Activated T-cell treated with anti-CD3 and anti-CD28 coated beads for 24 hours (primary cell): ENCODE data around the gene ICA1.
"Not testable (repeated sequence)": the region's sequence is repeated elsewhere in the genome, so short reads cannot be mapped to it uniquely, and the experiment has no call there.

Experiments used
- DNase-seq: peaks from one replicate; pipeline ENCODE4 v3.0.0-alpha.2; 2020; ENCODE audit warnings: low read depth

The ICA1 gene

GRCh38 chr7:8094164-8095140 lies 167.5 kb downstream of the ICA1 start:
- DNase-seq, result no peak

DNA sequence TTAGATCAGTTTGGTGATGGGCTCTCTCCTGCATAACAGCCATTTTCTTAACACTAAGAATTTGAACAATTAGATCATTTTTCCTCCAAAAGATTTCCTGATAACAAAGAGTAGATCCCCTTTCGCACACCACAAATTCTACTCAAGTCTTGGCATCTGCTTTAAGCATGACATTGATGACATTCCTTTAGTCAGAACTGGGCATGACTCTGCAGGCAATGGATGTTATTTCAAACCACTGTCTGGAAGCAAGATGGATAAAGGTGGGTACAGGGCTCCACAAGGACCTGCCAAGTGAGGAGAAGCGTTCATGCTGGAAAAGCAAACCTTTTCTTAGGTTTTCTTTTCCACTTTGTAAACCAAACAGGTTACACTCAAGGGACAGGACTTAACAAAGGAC lies 169.8 kb downstream of the ICA1 start:
- no peak for DNase-seq

DNA sequence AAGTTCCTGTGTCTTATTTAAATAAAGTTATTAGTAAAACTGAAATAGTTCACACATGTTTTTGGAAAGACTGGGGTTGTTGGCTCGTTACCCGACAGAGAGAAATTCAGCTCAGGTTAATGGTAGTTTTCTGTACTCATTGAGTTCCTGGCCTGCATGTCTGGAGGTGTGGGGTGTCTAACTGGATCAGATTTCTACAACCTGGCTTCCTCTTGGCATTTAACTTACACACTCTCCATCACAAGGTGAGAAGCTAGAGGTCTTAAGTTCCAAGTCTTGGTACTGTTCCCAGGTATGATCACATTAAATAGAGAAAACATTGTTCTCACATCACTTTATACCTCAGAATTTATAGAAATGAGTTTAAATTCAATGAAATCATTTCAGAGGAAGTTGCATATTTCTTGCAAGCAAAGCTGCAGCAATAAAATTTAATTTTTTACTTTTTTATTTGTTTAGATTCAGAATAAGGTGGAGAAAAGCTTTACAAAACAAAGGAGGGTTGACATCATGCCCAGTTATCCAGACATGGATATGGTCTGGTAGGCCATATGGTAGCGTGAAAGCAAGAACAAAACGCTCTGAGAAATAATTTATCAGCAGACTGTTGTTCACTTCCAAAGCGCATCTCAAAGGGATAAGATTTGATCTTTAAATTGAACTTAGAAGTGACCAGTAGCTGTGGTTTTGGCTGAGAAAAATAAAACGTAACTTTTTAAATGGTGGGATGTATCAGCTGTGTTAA lies 172.8 kb downstream of the ICA1 start:
- no peak for DNase-seq

GRCh38 chr7:8086239-8086638 lies 175.7 kb downstream of the ICA1 start:
- DNase-seq, result no peak

GRCh38 chr7:8085420-8085819 lies 176.5 kb downstream of the ICA1 start:
- DNase-seq, result no peak

- no peak for DNase-seq
Observed at GRCh38 chr7:8084836-8085235, 177.1 kb downstream of the ICA1 start.

DNA sequence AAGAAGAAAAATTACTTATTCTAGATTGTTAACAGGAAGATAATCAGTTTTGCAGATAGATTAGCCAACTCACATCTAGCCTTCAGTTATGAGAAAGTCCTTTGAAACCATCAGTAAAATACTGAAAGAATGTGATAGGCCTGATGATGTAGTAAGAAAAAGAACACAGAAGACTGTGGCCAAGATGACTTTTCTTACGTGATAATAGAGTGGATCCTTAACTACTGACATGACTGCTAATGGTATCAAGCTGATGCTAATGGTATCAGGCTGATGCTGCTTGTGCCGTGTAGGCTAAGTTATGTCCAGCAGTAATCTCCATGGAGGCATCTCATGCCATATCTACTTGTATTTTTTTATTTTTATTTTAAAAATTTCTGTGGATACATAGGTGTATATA lies 179.2 kb downstream of the ICA1 start:
- no peak for DNase-seq

DNA sequence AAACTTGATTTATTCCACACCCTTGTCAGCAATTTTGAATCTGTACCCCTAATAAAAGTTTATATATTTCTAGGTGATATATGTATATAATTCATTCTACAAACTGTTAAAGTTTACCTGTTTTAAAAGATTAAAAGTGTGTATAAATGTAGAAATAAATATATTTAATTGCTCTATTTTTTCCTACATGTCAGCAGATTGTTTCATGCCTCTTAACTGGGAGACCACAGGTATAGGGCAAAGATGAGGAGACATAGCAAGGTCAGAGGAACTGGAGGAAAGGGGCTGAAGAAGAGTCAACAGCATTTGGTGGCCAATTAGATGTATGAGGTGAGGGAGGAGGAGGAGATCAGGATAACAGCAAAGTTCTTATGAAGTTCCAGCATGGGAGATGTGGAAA lies 183.5 kb downstream of the ICA1 start:
- no peak for DNase-seq

DNA sequence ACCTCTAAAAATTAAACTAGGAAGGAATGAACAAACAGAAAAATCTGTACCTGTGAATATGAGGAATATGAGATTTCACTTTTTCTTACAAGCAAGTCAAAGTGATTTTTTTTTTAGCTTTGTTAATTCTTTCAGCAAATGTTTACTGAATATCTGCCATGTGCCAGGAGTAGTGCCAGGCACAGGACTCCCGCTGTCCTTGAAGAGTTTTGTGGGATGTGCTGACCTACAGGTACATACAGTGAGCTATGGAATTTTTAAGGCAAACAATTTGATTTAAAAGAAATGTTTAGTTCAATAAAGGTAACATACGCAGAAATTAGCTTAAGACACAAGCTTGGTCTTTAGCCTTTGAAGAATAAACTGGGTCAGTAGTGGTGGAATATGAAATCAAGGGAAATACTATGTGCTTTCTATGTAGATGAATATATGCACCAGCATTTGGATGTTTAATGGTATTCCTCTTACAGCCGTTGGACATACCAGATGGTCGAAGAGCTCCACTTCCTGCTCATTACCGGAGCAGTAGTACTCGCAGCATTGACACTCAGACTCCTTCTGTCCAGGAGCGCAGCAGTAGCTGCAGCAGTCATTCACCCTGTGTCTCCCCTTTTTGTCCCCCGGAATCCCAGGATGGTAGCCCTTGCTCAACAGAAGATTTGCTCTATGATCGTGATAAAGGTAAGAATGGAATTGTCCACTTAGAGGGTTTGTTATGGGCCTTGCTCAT lies 191.4 kb downstream of the ICA1 start:
- DNase-seq, result no peak

GRCh38 chr7:8068892-8069686 lies 192.9 kb downstream of the ICA1 start:
- DNase-seq, result no peak

GRCh38 chr7:8065356-8065813 lies 196.6 kb downstream of the ICA1 start:
- no peak for DNase-seq

DNA sequence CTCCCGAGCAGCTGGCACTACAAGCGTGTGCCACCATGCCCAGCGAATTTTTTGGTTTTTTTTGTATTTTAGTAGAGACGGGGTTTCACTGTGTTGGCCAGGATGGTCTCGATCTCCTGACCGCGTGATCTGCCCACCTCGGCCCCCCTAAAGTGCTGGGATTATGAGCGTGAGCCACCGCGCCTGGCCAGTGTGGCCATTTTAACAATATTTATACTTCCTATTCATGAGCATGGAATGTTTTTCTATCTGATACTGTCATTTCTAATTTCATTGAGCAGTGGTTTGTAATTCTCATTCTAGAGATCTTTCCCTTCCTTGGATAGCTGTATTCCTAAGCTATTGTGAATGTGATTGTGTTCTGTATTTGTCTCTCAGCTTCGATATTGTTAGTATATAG lies 197.1 kb downstream of the ICA1 start:
- DNase-seq, result no peak

- DNase-seq, result no peak
Observed at GRCh38 chr7:8063706-8064297, 198.2 kb downstream of the ICA1 start.

GRCh38 chr7:8063300-8063699 lies 198.7 kb downstream of the ICA1 start:
- not testable (repeated sequence) for DNase-seq
